H1 (cell line): Measurements from ENCODE around the gene HNRNPM. TPM values are rescaled to one million over a fixed set of nuclear protein-coding genes. Genes with fewer than 3 reads are reported as not detected.

Experiments used
- CTCF ChIA-PET: fragments of 300-600 bp; sonication (Branson Sonifier 250); formaldehyde crosslinking; loops from one replicate; lab custom pipeline; 2021; ENCODE audit not compliant: partially characterized antibody; lab: Charles Lee
- POLR2A ChIA-PET: fragments of 300-600 bp; sonication (Branson Sonifier 250); formaldehyde crosslinking; loops from one replicate; lab custom pipeline; 2021; ENCODE audit warnings: inconsistent platforms; ENCODE audit not compliant: partially characterized antibody; lab: Charles Lee
- DNase-seq, 2 experiments: peaks; one replicate each; pipeline versions ENCODE4 v3.0.0 to v3.0.0-alpha.2; 2010 to 2022; ENCODE audit warnings: low spot score in 2 of 2, low read depth in 1 of 2, mixed read lengths in 1 of 2
- FAIRE-seq: peaks from 2 replicates; lab custom pipeline; 2011; peaks lifted over from hg19 to GRCh38; lab: Jason Lieb, UNC
- H2AFZ ChIP-seq: 2 replicates; pipeline ENCODE4 v1.8.1; 2012; ENCODE audit warnings: low read length, inconsistent platforms
- H2AK5ac ChIP-seq: 2 replicates; pipeline ENCODE4 v1.6.1; 2013; ENCODE audit warnings: low read depth, low read length
- H2BK120ac ChIP-seq: replicated peaks from 2 replicates; pipeline ENCODE3; 2013; ENCODE audit warnings: low read depth, low read length, inconsistent platforms
- H2BK12ac ChIP-seq: 2 replicates; pipeline ENCODE4 v1.6.1; 2013; ENCODE audit warnings: low read depth, low read length
- H2BK15ac ChIP-seq: 2 replicates; pipeline ENCODE4 v1.6.1; 2013; ENCODE audit warnings: low read length
- H2BK20ac ChIP-seq: 2 replicates; pipeline ENCODE4 v1.6.1; 2013; ENCODE audit warnings: low read length
- H2BK5ac ChIP-seq: 2 replicates; pipeline ENCODE4 v1.6.1; 2013; ENCODE audit warnings: low read depth, low read length
- H3K14ac ChIP-seq: 2 replicates; pipeline ENCODE4 v1.6.1; 2013; ENCODE audit warnings: inconsistent platforms; ENCODE audit not compliant: insufficient read length
- H3K18ac ChIP-seq: 2 replicates; pipeline ENCODE4 v1.6.1; 2013; ENCODE audit warnings: low read length; ENCODE audit errors: extremely low read depth
- H3K23ac ChIP-seq: 2 replicates; pipeline ENCODE4 v1.6.1; 2013; ENCODE audit warnings: inconsistent platforms; ENCODE audit not compliant: insufficient read length
- H3K23me2 ChIP-seq: 2 replicates; pipeline ENCODE4 v1.6.1; 2013; ENCODE audit warnings: low read depth, low read length
- H3K27ac ChIP-seq: 2 replicates; pipeline ENCODE4 v1.6.1; 2011; ENCODE audit warnings: low read depth, low read length, inconsistent platforms
- H3K27me3 ChIP-seq, 4 experiments: replicated peaks in 1 of 4; 1 replicate in 1 of 4; 2 replicates in 3 of 4; pipeline versions ENCODE4 v1.6.1 to v1.8.1; 2011 to 2013; ENCODE audit warnings: low read length in 3 of 4, mild to moderate bottlenecking in 3 of 4, inconsistent platforms in 2 of 4, mixed read lengths in 2 of 4, moderate library complexity in 1 of 4; ENCODE audit not compliant: control insufficient read depth in 3 of 4, insufficient read depth in 3 of 4; ENCODE audit errors: extremely low read depth in 1 of 4
- H3K36me3 ChIP-seq, 4 experiments: 2 replicates each; pipeline versions ENCODE4 v1.6.1 to v1.8.1; 2011 to 2013; ENCODE audit warnings: mild to moderate bottlenecking in 4 of 4, low read length in 3 of 4, moderate library complexity in 2 of 4, control low read depth in 1 of 4, inconsistent platforms in 1 of 4; ENCODE audit not compliant: insufficient read depth in 4 of 4, control insufficient read depth in 2 of 4
- H3K4ac ChIP-seq: replicated peaks from 2 replicates; pipeline ENCODE3; 2013; ENCODE audit warnings: low read length, low read depth, mixed read lengths, inconsistent platforms; ENCODE audit not compliant: insufficient read length
- H3K4me1 ChIP-seq, 4 experiments: replicated peaks in 1 of 4; 1 replicate in 1 of 4; 2 replicates in 3 of 4; pipeline versions ENCODE4 v1.6.1 to v1.8.1; 2011 to 2013; ENCODE audit warnings: low read length in 3 of 4, inconsistent platforms in 2 of 4, mixed read lengths in 1 of 4; ENCODE audit not compliant: insufficient read depth in 4 of 4, control insufficient read depth in 3 of 4
- H3K4me2 ChIP-seq, 2 experiments: 2 replicates each; pipeline versions ENCODE4 v1.6.1 to v1.8.1; 2011 to 2013; ENCODE audit warnings: low read depth in 2 of 2, low read length in 2 of 2, control low read depth in 1 of 2, inconsistent platforms in 1 of 2, mild to moderate bottlenecking in 1 of 2; ENCODE audit not compliant: insufficient read depth in 1 of 2
- H3K4me3 ChIP-seq, 4 experiments: fragments of 200-600, 300-600 bp in 1 of 4; sonication (generic), shearing (Covaris generic), sonication (Bioruptor Twin) in 1 of 4; 2 replicates each; pipeline versions ENCODE4 v1.5.1 to v1.8.1; 2011 to 2016; ENCODE audit warnings: low read length in 4 of 4, low read depth in 3 of 4, control low read depth in 2 of 4, inconsistent platforms in 2 of 4, mild to moderate bottlenecking in 2 of 4, mixed read lengths in 1 of 4, moderate library complexity in 1 of 4; ENCODE audit not compliant: insufficient read depth in 2 of 4; ENCODE audit errors: extremely low read depth in 1 of 4
- H3K56ac ChIP-seq: replicated peaks from 2 replicates; pipeline ENCODE3; 2013; ENCODE audit warnings: low read depth, mild to moderate bottlenecking, mixed read lengths, low read length, inconsistent platforms; ENCODE audit not compliant: insufficient read length
- H3K79me1 ChIP-seq: 2 replicates; pipeline ENCODE4 v1.6.1; 2013; ENCODE audit warnings: low read depth, low read length, control low read depth
- H3K79me2 ChIP-seq, 2 experiments: 2 replicates each; pipeline versions ENCODE4 v1.6.1 to v1.8.1; 2012 to 2013; ENCODE audit warnings: low read length in 2 of 2, mild to moderate bottlenecking in 2 of 2, inconsistent platforms in 1 of 2; ENCODE audit not compliant: insufficient read depth in 2 of 2, control insufficient read depth in 1 of 2
- H3K9ac ChIP-seq, 4 experiments: replicated peaks in 1 of 4; 1 replicate in 1 of 4; 2 replicates in 3 of 4; pipeline versions ENCODE4 v1.6.1 to v1.8.1; 2011 to 2013; ENCODE audit warnings: low read depth in 3 of 4, low read length in 3 of 4, control low read depth in 2 of 4, mild to moderate bottlenecking in 2 of 4, moderate library complexity in 2 of 4, inconsistent platforms in 1 of 4; ENCODE audit errors: extremely low read depth in 1 of 4
- H3K9me3 ChIP-seq, 2 experiments: 2 replicates each; pipeline versions ENCODE4 v1.6.1 to v1.8.1; 2012 to 2013; ENCODE audit warnings: mild to moderate bottlenecking in 2 of 2, moderate library complexity in 2 of 2, control low read depth in 1 of 2, inconsistent platforms in 1 of 2, low read depth in 1 of 2, low read length in 1 of 2, mixed read lengths in 1 of 2; ENCODE audit not compliant: insufficient read depth in 2 of 2
- H4K20me1 ChIP-seq, 2 experiments: replicated peaks in 1 of 2; 2 replicates each; pipeline versions ENCODE3 to v1.8.1; 2011 to 2013; ENCODE audit warnings: inconsistent platforms in 2 of 2, low read length in 2 of 2, mild to moderate bottlenecking in 1 of 2; ENCODE audit not compliant: insufficient read depth in 2 of 2, control insufficient read depth in 1 of 2
- H4K5ac ChIP-seq: 2 replicates; pipeline ENCODE4 v1.6.1; 2013; ENCODE audit warnings: low read length, low read depth, mixed read lengths, inconsistent platforms; ENCODE audit not compliant: insufficient read length
- H4K8ac ChIP-seq: 2 replicates; pipeline ENCODE4 v1.8.0; 2013; ENCODE audit warnings: mild to moderate bottlenecking, moderate library complexity, low read length, inconsistent platforms; ENCODE audit not compliant: insufficient read depth; ENCODE audit errors: extremely low read depth
- H4K91ac ChIP-seq: replicated peaks from 2 replicates; pipeline ENCODE3; 2013; ENCODE audit warnings: low read length, mixed read lengths, inconsistent platforms; ENCODE audit not compliant: insufficient read length
- NRF1 ChIP-seq: IDR thresholded peaks from 2 replicates; pipeline ENCODE4 v1.6.1; 2011; ENCODE audit warnings: mild to moderate bottlenecking, low read depth, low read length, improper control_type of control experiment
- WGBS, 2 experiments: shearing (Covaris generic) in 1 of 2; methylation state at CpG; one replicate each; pipeline versions ENCODE4 v1.1.6 to v1.1.7; 2013 to 2015; ENCODE audit warnings: low lambda C conversion rate in 2 of 2, mixed read lengths in 2 of 2, inconsistent platforms in 1 of 2, low coverage in 1 of 2, missing lambda C conversion rate in 1 of 2; ENCODE audit not compliant: insufficient replicate concordance in 2 of 2, insufficient coverage in 1 of 2, insufficient read length in 1 of 2; ENCODE audit errors: extremely low coverage in 1 of 2, missing lambda C conversion rate in 1 of 2; 5-methylcytosine and 5-hydroxymethylcytosine counted together
- polyA plus RNA-seq, 7 experiments: library from polyadenylated mRNA; depleted of rRNA in 3 of 7; stranded (reverse) in 5 of 7; unstranded in 2 of 7; fragments of >200 nt in 5 of 7; fragments of 200-250 nt in 2 of 7; gene quantifications; 1 replicate in 5 of 7; 2 replicates in 1 of 7; 4 replicates in 1 of 7; pipeline versions ENCODE4 v1.2.1 to v1.2.3, GENCODE V29; 2011 to 2013; ENCODE audit warnings: missing spikeins in 2 of 7, mixed read lengths in 2 of 7
- total RNA-seq: library from RNA; stranded (reverse); fragmentation: NEBNext Ultra II Directional; extraction: Animal tissue kit (Norgen Biotek cat#: 25700); gene quantifications from 2 replicates; pipeline ENCODE4 v1.2.1, GENCODE V29; 2021

HNRNPM gene
- total and polyA plus RNA-seq, 2 of the 8 experiments (the other 6 are each of a cell fraction or from before 2014, with no cell fraction given): 375 to 474 TPM

DNA sequence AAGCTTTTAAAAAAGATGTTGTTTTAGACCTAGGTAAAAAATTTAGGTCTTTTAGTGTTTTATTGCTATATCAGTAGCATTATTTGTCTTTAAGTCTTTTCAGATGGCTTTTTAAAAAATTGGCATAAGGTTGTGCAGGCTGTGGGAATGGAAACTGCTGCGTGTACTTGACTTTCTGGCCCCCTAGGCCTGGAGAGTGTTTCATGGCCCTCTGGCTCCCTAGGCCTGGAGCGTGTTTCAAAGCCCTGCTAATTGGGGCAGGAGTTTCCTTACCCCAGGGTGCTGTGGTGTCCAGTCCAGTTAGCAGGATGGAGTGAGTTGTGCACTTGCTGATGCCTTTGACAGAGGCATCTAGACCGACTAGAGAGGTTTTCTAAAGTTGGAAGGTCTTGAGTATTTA is 33.8 kb downstream of the HNRNPM start:
- Histone ChIP-seq H3K4ac (no peak overlapping the region), H4K8ac (no peak overlapping the region), H3K18ac (no peak overlapping the region), H2BK12ac (no peak overlapping the region), H3K4me1 (no peaks in the 10 kb centered on the region; a peak in 1 of 7 replicates), H3K9ac (no peak overlapping the region), H3K27me3 (no peaks in the 10 kb centered on the region), H3K27ac (no peak overlapping the region), H2BK15ac (no peak overlapping the region), H4K91ac (no peak overlapping the region), H2AK5ac (no peak overlapping the region), H3K14ac (no peak overlapping the region), H2AFZ (no peak overlapping the region), H2BK5ac (no peak overlapping the region), H4K5ac (no peak overlapping the region), H4K20me1 (peaks cover 37 to 43% of the 10 kb centered on the region in 2 experiments), H3K4me3 (no peak overlapping the region), H3K4me2 (no peak overlapping the region), H2BK20ac (no peak overlapping the region), H3K23ac (no peak overlapping the region), H2BK120ac (no peak overlapping the region), H3K79me1 (peaks cover 27% of the 10 kb centered on the region), H3K9me3 (no peaks in the 10 kb centered on the region), H3K56ac (no peak overlapping the region), H3K36me3 (peaks cover 20 to 77% (median 43%) of the 10 kb centered on the region in 4 experiments), H3K79me2 (peaks cover 9 to 93% of the 10 kb centered on the region in 2 experiments; a peak in 3 of 4 replicates), H3K23me2 (no peaks in the 10 kb centered on the region; the same call in 1 of the 2 replicates)
- CTCF ChIA-PET: interaction anchor here (0.8 to 2.8 kb wide), 7 partner anchors 8 to 102 kb away, joined by 3 to 10 read pairs (median 4); no protein-coding TSS in a partner anchor
- WGBS, 2 experiments: 93% methylated on average over 3 of the region's 3 CpGs; no CpG with 5 or more reads in 1 of the 2 experiments
- no peak for DNase-seq
- POLR2A ChIA-PET: interaction anchor here (0.7 to 6.4 kb wide), 4 partner anchors 10 to 32 kb away, joined by 3 to 54 read pairs (median 6); partner anchors contain the start of gene HNRNPM
- FAIRE-seq: no peak
- TF ChIP-seq NRF1: no peak
